ENCODE data around the gene STX1B. TPM values are rescaled to one million over a fixed set of nuclear protein-coding genes. Genes with fewer than 3 reads are reported as not detected.

The STX1B gene
- total RNA-seq, 4 donors from 2014 or later: 0.41 to 1.3 TPM; not detected in 2

DNA sequence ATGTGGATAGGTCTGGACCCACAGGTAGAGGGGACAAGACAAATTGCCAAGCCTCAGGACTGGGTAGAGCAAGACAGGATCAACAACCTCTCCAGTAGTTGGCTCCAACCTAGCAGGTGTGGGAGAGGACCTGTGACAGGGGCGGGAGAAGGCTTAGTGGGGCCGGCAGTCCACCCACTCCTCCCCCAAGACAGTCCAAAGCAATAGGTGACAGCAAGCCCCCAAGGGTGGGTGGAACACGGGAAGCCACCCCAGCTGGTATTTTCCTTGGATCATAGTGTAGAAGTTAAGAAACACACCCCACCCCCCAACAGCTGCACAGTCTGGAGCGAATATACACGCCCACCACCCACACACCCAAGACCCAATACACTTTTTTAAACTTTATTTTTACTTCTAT, 18.8 kb upstream of the STX1B start:
- Histone ChIP-seq H3K9me3 (no peaks in the 10 kb centered on the region), H3K27ac (no peak overlapping the region), H3K36me3 (no peaks in the 10 kb centered on the region), H3K4me3 (no peak overlapping the region), H3K27me3 (no peaks in the 10 kb centered on the region), H3K4me1 (peaks cover under 1 to 10% (median 7%) of the 10 kb centered on the region in 4 donors)
- WGBS, 2 donors (ENCODE audit: low coverage in 1 of 2): 85 to 96% methylated on average over 4 to 5 of the region's 5 CpGs
- TF ChIP-seq EP300 (IDR thresholded peaks at IDR 0.05; ENCODE audit: low read depth) (no peak), POLR2AphosphoS5 (IDR thresholded peaks at IDR 0.05) (no peak), POLR2A (IDR thresholded peaks at IDR 0.05) (no peak)
- TF ChIP-seq, protein P1, sequence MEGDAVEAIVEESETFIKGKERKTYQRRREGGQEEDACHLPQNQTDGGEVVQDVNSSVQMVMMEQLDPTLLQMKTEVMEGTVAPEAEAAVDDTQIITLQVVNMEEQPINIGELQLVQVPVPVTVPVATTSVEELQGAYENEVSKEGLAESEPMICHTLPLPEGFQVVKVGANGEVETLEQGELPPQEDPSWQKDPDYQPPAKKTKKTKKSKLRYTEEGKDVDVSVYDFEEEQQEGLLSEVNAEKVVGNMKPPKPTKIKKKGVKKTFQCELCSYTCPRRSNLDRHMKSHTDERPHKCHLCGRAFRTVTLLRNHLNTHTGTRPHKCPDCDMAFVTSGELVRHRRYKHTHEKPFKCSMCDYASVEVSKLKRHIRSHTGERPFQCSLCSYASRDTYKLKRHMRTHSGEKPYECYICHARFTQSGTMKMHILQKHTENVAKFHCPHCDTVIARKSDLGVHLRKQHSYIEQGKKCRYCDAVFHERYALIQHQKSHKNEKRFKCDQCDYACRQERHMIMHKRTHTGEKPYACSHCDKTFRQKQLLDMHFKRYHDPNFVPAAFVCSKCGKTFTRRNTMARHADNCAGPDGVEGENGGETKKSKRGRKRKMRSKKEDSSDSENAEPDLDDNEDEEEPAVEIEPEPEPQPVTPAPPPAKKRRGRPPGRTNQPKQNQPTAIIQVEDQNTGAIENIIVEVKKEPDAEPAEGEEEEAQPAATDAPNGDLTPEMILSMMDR (IDR thresholded peaks at IDR 0.05): no peak
- intact Hi-C loops (cut with DNase I; ENCODE audit: low total_unique reads): no loop called here
- in situ Hi-C loops (cut with MboI; ENCODE audit: low pct_ligation_motif_present in 1 of 4, low pct_unique_long_range_greater_than_20kb in 1 of 4, low sequenced_read_pairs in 3 of 4): no loop called here
- DNase-seq: no peak

DNA sequence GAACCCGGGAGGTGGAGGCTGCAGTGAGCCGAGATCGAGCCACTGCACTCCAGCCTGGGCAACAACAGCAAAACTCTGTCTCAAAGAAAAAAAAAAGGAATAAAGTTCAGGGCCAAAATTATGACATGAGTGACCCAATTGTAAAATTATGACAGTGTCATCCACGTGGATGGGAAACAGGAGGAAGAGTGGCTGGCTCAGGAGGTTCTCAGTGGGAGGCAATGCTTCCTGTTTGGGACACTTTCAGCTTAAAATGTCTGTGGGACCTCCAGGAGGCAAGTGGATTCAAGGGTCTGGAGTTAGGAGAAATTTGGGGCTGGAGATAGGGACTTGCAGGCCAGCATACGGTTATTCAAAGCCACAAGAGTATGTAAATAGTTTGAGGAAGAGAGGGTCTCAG, 14.9 kb upstream of the STX1B start:
- no peak overlapping the region for H3K4me3 ChIP-seq
- DNase-seq: no peak
- no peak for TF ChIP-seq POLR2A (IDR thresholded peaks at IDR 0.05)
- TF ChIP-seq, protein P1 (IDR thresholded peaks at IDR 0.05): no peak
- TF ChIP-seq EP300 (IDR thresholded peaks at IDR 0.05; ENCODE audit: low read depth): no peak
- TF ChIP-seq POLR2AphosphoS5 (IDR thresholded peaks at IDR 0.05): no peak
- 78 to 79% methylated on average over 5 of the region's 5 CpGs for WGBS, 2 donors (ENCODE audit: low coverage in 1 of 2)
- no peak overlapping the region for H3K27ac ChIP-seq
- H3K4me1 ChIP-seq: no peaks in the 10 kb centered on the region
- H3K27me3 ChIP-seq: no peaks in the 10 kb centered on the region
- in situ Hi-C loops (cut with MboI; ENCODE audit: low pct_ligation_motif_present in 1 of 4, low pct_unique_long_range_greater_than_20kb in 1 of 4, low sequenced_read_pairs in 3 of 4) (no loop called here), intact Hi-C loops (cut with DNase I; ENCODE audit: low total_unique reads) (no loop called here)
- H3K9me3 ChIP-seq: no peaks in the 10 kb centered on the region
- H3K36me3 ChIP-seq: no peaks in the 10 kb centered on the region

DNA sequence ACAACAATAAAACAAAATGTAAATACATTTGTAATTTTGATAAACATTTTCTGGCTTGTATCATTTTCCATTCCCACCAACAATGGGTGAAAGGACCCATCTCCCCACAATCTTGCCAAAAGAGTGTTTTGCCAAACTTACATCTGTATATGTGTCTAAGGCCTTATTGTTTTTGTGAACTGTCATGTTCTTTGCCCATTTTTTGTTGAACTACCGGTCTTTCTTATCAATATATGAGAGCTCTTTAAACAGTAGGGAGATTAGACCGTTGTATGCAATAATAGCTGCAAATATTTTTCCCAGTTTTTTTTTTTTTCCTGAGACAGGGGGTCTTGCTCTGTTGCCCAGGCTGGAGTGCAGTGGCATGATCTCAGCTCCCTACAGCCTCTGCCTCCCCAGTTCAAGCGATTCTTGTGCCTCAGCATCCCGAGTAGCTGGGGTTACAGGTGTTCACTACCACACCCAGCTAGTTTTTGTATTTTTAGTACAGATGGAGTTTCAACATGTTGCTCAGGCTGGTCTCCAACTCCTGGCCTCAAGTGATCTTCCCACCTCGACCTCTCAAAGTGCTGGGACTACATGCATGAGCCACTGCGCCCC, 13.3 kb upstream of the STX1B start:
- no peak for TF ChIP-seq EP300 (IDR thresholded peaks at IDR 0.05; ENCODE audit: low read depth)
- TF ChIP-seq POLR2AphosphoS5 (IDR thresholded peaks at IDR 0.05): no peak
- no peak for TF ChIP-seq POLR2A (IDR thresholded peaks at IDR 0.05)
- TF ChIP-seq, protein P1 (IDR thresholded peaks at IDR 0.05): no peak
- WGBS, 2 donors (ENCODE audit: low coverage in 1 of 2): 72 to 81% methylated on average over 4 to 6 of the region's 6 CpGs
- intact Hi-C loops (cut with DNase I; ENCODE audit: low total_unique reads) (no loop called here), in situ Hi-C loops (cut with MboI; ENCODE audit: low pct_ligation_motif_present in 1 of 4, low pct_unique_long_range_greater_than_20kb in 1 of 4, low sequenced_read_pairs in 3 of 4) (no loop called here)
- Histone ChIP-seq H3K4me3 (no peak overlapping the region), H3K27me3 (no peaks in the 10 kb centered on the region), H3K9me3 (no peaks in the 10 kb centered on the region), H3K36me3 (no peaks in the 10 kb centered on the region), H3K27ac (no peak overlapping the region), H3K4me1 (no peaks in the 10 kb centered on the region)
- DNase-seq: no peak

DNA sequence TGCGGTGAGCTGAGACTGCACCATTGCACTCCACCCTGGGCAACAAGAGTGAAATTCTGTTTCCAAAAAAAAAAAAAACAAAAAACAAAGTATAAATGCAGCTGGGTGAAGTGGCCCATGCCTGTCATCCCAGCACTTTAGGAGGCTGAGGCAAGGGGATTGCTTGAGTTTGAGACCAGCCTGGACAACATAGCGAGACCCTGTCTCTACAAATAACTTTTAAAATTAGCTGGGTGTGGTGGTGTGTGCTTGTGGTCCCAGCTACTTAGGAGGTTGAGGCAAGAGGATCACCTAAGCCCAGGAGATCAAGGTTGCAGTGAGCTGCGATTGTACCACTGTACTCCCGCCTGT, 12.8 kb upstream of the STX1B start:
- Histone ChIP-seq H3K36me3 (no peaks in the 10 kb centered on the region), H3K27ac (no peak overlapping the region), H3K27me3 (no peaks in the 10 kb centered on the region), H3K4me1 (no peaks in the 10 kb centered on the region), H3K9me3 (no peaks in the 10 kb centered on the region), H3K4me3 (no peak overlapping the region)
- no peak for DNase-seq
- intact Hi-C loops (cut with DNase I; ENCODE audit: low total_unique reads) (no loop called here), in situ Hi-C loops (cut with MboI; ENCODE audit: low pct_ligation_motif_present in 1 of 4, low pct_unique_long_range_greater_than_20kb in 1 of 4, low sequenced_read_pairs in 3 of 4) (no loop called here)
- WGBS, 2 donors (ENCODE audit: low coverage in 1 of 2): 83 to 96% methylated on average over 2 to 4 of the region's 4 CpGs
- TF ChIP-seq, protein P1 (IDR thresholded peaks at IDR 0.05): no peak
- no peak for TF ChIP-seq POLR2AphosphoS5 (IDR thresholded peaks at IDR 0.05)
- TF ChIP-seq POLR2A (IDR thresholded peaks at IDR 0.05): no peak
- no peak for TF ChIP-seq EP300 (IDR thresholded peaks at IDR 0.05; ENCODE audit: low read depth)
